Stimulated activated CD8-positive, alpha-beta memory T cell treated with anti-CD3 and anti-CD28 coated beads, Interleukin-7, amount 100 ng/mL, for 4 hours (primary cell): Measurements from ENCODE around the gene HOXD4.
A peak's percentile ranks its signal among the peaks of the same experiment; 100 is the strongest.

ENCODE experiments used
- DNase-seq, 2 donors: peaks; one replicate each; pipeline ENCODE4 v3.0.0-alpha.2; 2020; ENCODE audit warnings: low read depth in 2 of 2

HOXD4 gene

DNA sequence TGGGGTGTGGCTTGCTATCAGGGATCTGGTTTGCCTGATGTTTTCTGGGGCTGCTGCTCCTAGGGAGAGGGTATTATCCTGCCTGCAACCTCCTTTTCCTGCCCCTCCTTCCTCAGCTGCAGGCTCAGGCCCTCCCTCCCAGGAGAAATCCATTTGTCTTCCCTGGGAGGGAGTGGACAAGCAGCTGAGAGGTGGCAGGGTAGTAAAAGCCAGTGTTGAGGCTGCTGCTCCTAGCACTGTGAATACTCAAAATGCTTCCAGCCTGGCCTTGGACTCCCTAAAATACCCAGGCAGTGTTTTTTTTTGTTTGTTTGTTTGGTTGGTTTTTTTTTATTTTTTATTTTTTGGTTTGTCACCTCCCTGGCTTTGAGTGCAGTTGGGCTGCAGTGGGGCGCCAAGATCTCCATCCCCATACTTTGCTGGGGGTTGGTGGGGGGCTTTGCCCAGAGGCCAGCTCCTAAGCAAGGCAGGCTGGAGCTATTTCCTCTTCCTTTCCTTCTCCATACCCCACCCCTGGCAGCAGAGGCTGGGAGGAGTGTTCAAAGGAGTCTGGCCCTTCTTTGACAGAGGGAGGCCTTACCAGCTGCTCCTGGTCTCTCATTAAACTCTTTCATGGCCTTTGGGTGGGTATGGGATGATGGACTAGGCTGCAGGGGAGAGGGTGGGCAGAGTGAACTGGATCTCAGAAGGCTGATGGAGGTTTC lies 19.4 kb downstream of the HOXD4 start:
- no peak for DNase-seq

GRCh38 chr2:176171351-176172006 lies 20.1 kb downstream of the HOXD4 start:
- no peak for DNase-seq

GRCh38 chr2:176172007-176172894 lies 20.9 kb downstream of the HOXD4 start:
- DNase-seq, result no peak

DNA sequence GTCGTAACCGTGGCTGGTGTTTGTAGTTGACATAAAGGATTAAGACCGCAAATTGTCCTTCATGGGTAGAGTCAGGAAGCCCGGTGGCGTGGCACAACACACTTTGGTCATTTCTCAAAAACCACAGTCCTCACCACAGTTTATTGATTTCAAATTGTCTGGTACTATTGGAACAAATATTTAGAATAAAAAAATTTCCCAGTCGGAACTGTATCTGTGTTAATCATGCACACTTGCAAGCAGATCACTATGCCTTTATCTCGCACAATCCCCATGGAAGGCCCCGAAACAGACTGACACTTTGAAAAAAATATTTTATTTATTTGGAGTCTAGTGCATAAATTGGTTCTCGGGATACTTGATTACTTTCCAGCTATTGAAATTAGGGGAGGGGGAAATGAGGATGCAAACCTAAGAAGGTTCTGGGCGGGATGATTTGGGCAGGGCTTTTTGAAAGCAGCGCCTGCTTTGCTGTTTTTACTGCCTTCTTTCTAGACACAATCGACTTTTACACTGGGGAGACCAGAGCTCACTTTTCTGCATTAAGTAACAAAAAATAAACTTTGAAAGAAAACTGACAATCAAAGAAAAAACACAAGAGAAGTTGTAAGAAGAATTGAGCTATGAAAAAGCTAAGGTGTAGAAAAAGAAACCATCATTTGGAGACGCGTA lies 21.7 kb downstream of the HOXD4 start:
- DNase-seq, result no peak

DNA sequence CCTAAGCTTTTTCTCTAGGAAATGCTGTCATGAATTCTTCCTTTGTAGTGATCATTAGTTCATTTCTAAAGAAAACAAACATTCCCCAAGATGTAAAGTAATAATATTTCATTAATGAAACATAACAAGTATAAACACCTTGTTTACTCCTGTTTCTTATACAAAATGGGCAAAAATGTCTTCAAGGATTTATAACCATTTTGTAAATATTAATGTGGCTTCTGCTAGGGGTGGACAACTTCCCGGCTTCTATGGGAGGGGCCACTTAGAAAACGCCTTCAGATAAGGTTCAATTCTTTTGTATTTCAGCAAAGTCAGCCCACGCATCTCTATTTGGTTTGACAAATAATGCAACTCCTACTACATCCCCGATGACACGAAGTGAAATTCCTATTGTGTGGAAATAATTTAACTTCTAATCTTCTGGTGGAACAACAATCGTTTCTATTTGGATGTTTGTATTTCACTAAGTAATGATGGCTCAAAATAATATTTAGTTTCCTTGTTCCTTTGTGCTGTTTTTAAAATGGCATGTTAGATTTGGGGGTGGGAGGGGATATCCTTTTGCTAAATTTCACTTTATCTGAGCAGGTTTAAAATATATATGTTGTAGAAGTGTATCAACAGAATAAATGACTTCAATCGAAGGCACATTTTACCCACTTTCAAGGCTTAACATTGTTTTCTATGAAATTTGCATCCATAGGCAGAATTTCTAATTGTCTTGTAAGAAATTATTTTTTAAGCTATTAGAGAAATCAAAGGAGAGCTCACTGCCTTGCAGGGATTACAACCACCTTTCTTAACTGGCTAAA lies 22.4 kb downstream of the HOXD4 start:
- DNase-seq, result no peak

DNA sequence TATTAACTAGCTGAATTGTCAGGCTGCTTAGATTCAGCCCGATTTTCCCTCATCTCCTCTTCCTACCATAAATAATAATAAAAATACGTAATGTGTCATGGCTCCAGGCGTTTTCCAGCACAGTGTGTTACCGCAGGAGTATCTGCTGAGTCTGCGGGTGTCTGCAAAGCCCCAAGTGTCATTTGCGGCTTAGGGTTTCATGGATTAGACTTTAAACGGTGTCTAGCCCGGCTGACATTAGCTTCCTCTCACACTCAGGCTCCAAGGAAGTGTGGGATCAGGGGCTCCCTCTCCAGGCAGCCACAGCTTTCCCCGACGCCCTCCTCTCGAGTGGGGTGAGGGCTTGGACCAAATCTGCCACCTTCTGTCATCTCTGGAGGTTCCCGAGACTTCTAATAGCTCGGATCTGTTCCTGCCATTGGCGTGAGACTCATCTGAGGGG lies 23.1 kb downstream of the HOXD4 start:
- DNase-seq, result no peak

GRCh38 chr2:176174824-176175708 lies 23.7 kb downstream of the HOXD4 start:
- peak in 1 of 2 donors; percentile 19 for DNase-seq

DNA sequence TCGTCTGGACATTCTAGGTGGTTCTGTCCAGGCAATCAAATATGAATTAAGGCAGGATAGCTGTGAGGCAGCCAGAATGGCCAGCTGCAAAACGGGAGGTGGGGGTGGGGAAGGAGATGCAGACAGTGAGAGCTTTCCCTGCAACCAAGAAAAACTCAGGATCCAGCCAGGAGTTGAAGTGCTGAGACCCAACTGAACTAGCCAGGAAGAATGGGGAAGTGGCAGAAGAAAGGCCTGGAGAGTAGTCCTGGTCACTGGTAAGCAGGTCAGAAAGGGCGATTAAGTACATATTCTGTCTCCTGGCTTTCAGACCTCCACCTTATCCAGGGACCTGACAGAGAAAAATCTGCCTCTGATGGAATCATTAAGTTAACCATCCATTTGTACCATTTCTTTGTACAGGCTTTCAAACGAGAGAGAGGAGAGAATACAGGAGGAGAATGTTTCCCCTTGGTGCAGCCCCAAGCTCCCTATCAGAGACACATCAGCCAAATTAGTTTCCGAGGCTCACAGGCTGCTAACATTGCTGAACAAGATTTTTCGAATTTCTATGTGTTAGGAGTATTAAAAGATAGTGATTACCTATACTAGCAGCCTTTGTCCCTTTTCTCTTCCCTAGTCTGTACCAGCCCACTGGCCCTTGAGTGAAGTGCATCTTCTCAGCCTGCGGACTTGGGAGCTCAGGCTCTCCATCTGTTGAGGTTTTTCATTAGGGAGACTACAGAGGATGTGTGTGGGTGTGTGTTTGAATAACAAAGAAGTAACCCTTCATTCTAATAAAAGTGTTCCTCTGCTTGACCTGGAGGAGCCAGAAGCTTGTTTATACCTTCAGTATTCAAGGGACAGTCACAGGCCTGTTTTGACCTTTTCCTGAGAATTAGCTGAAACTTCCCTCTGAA lies 24.6 kb downstream of the HOXD4 start:
- no peak for DNase-seq

GRCh38 chr2:176177580-176178037 lies 26.3 kb downstream of the HOXD4 start:
- no peak for DNase-seq

GRCh38 chr2:176178038-176178756 lies 26.8 kb downstream of the HOXD4 start:
- no peak for DNase-seq

DNA sequence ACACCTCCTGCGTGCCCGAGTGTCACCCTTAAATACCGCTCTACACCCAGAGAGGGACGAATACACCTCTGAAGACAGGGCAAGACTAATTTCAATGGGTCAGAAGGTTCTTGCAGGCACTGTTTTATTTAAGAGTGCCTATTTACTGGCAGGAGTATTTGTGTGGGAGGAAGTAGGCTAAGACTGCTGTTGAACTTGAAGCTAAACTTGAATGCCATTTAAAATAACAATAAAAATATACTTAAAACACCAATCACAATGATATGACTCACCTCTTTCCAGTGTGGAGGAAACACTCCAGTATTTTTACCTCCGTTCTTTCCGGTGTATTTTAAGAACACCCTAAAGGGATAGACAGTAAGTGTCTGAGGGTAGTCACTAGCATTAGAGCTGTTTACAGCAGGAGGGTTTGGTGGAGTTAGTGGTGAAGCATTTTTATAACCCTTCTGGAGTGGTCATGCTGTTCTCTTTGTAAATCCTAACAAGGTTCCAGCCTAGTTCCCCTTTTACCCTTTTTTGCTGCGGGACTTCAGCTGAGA lies 27.5 kb downstream of the HOXD4 start:
- no peak for DNase-seq

DNA sequence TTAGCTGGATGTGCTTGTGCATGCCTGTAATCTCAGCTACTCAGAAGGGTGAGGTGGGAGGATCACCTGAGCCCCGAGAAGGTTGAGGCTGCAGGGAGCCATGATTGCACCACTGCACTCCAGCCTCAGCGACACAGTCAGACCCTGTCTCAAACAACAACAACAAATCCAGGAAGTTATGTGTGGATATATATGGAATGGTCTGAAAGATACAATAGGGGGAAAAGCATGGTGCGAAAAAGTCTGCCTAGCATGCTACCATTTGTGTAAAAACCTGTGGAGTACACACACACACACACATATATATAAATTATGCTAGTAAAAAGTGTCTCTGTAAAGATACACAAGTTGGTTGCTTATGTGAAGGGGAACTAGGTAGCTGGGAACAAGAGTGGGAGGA lies 30.2 kb downstream of the HOXD4 start:
- no peak for DNase-seq

DNA sequence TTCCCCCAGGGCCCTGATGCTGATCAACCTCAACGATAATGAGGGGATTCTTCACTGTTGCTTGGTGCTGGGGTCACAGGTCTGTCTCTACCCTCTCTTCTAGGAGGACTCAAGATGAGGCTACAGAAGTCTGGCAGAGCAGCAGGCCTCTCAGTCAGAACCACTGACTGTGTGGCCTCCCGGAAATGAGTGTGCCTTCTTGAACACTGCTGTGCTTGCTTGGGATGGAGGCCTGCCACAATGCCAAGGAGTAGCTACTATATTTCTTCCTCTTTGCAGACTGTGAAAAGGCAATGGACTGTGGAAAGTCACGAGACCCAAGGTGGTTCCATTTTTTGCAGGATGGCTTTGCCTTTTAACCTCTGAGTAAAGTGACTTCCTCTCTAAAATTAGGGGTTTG lies 31.3 kb downstream of the HOXD4 start:
- DNase-seq, result no peak

GRCh38 chr2:176184749-176185148 lies 33.4 kb downstream of the HOXD4 start:
- DNase-seq, result no peak

DNA sequence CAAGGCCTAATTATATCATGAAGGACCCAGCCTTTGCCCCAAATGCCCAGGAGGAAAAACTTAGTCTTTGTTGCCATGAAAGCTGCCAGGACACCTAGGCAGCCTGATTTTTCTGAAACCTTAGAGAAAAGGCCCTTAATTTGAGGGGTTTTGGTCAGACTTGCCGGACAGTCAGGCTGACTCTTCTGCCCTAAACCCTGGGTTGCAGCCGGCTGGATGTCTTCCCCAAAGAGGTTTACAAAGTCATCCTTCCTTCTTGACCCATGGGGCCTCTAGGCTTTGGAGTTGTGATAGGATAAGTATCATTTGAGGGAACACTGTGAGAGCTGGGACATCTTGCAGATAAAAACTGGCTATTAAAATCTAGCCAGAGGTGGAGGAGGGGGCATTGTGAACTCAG lies 34.7 kb downstream of the HOXD4 start:
- DNase-seq, result no peak

- no peak for DNase-seq
Measured at GRCh38 chr2:176187200-176187898, 36.0 kb downstream of the HOXD4 start.
